SK-MEL-5 (cell line): Measurements from ENCODE around the gene RAB27A. TPM values are rescaled to one million over a fixed set of nuclear protein-coding genes. Genes with fewer than 3 reads are reported as not detected.
"Not testable (repeated sequence)": the region's sequence is repeated elsewhere in the genome, so short reads cannot be mapped to it uniquely, and the experiment has no call there.

Source experiments
- DNase-seq: peaks from one replicate; pipeline ENCODE4 v3.0.0-alpha.2; 2016; ENCODE audit warnings: low read depth, low spot score
- in situ Hi-C: cut with HindIII; loops from 2 replicates; pipeline ENCODE4 v1.10.0; 2016; ENCODE audit warnings: low sequenced_read_pairs, high pct_unique_total_duplicates, low pct_unique_long_range_greater_than_20kb
- total RNA-seq: library from RNA; depleted of rRNA; stranded (reverse); fragments of >200 nt; shearing (Covaris generic); gene quantifications from 2 replicates; pipeline ENCODE4 v1.2.3, GENCODE V29; 2014

Gene RAB27A
- total RNA-seq, 1 experiment from 2014 or later: 96.4 TPM

GRCh38 chr15:55286442-55287189 is 3.0 kb downstream of the RAB27A start:
- in situ Hi-C loops, DNase-seq: not testable (repeated sequence)

GRCh38 chr15:55284426-55284825 is 5.2 kb downstream of the RAB27A start:
- in situ Hi-C loops: no loop called here
- DNase-seq: no peak

GRCh38 chr15:55283379-55284147 is 6.0 kb downstream of the RAB27A start:
- in situ Hi-C loops: no loop called here
- DNase-seq: no peak

GRCh38 chr15:55282284-55282833 is 7.3 kb downstream of the RAB27A start:
- no peak for DNase-seq

GRCh38 chr15:55281517-55282228 is 7.9 kb downstream of the RAB27A start:
- no peak for DNase-seq
- in situ Hi-C loops: no loop called here

More at GRCh38 chr15:55282284-55282833, 7.3 kb downstream of the RAB27A start:
- in situ Hi-C loops: no loop called here

GRCh38 chr15:55280589-55280988 is 9.0 kb downstream of the RAB27A start:
- DNase-seq, in situ Hi-C loops: not testable (repeated sequence)

- in situ Hi-C loops: no loop called here
Observed at GRCh38 chr15:55279746-55280351, 9.8 kb downstream of the RAB27A start.

GRCh38 chr15:55279100-55279745 is 10.4 kb downstream of the RAB27A start:
- in situ Hi-C loops: no loop called here
- no peak for DNase-seq

More at GRCh38 chr15:55279746-55280351, 9.8 kb downstream of the RAB27A start:
- no peak for DNase-seq

GRCh38 chr15:55277715-55278114 is 11.9 kb downstream of the RAB27A start:
- in situ Hi-C loops: no loop called here

GRCh38 chr15:55277116-55277564 is 12.5 kb downstream of the RAB27A start:
- in situ Hi-C loops: no loop called here
- DNase-seq: no peak

More at GRCh38 chr15:55277715-55278114, 11.9 kb downstream of the RAB27A start:
- DNase-seq: no peak

GRCh38 chr15:55276324-55276723 is 13.3 kb downstream of the RAB27A start:
- in situ Hi-C loops: no loop called here

GRCh38 chr15:55270291-55270690 is 19.3 kb downstream of the RAB27A start:
- peak; percentile 95 for DNase-seq
- in situ Hi-C loops: no loop called here

More at GRCh38 chr15:55276324-55276723, 13.3 kb downstream of the RAB27A start:
- no peak for DNase-seq

GRCh38 chr15:55268176-55268695 is 21.4 kb downstream of the RAB27A start:
- in situ Hi-C loops: no loop called here
- no peak for DNase-seq

- DNase-seq: peak; percentile 67
- in situ Hi-C loops: no loop called here
Observed at GRCh38 chr15:55267401-55268175, 22.0 kb downstream of the RAB27A start.

GRCh38 chr15:55266547-55266946 is 23.1 kb downstream of the RAB27A start:
- DNase-seq: no peak
- in situ Hi-C loops: no loop called here

GRCh38 chr15:55260562-55261131 is 29.0 kb downstream of the RAB27A start:
- no peak for DNase-seq
- in situ Hi-C loops: no loop called here
